GM12801 (cell line): ENCODE data around the gene MTMR2.

Experiments
- TF ChIP-seq, protein P1 (sequence below): IDR thresholded peaks from one replicate; pipeline ENCODE4 v1.5.1; 2011; ENCODE audit warnings: control low read depth; ENCODE audit not compliant: insufficient read length; ENCODE audit errors: extremely low read depth

The MTMR2 gene

DNA sequence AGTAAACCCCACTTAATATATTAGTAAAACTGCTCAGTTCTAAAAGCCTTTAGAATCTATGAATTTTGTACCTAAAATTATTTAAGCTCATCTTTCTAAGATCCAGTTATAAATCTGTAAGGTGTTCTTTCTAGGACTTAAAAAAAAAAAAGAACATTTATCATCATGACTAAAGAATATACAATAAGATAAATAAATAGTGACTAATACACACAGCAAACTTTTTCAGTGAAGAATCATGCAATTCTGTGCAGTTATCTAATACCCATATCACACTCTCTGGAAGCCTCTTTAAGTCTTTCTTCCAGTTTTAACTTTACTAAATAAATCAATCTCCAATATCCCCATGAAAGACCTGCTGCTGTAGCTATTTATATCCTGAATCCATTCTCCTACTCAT, 73.8 kb downstream of the MTMR2 start:
- TF ChIP-seq, protein P1, sequence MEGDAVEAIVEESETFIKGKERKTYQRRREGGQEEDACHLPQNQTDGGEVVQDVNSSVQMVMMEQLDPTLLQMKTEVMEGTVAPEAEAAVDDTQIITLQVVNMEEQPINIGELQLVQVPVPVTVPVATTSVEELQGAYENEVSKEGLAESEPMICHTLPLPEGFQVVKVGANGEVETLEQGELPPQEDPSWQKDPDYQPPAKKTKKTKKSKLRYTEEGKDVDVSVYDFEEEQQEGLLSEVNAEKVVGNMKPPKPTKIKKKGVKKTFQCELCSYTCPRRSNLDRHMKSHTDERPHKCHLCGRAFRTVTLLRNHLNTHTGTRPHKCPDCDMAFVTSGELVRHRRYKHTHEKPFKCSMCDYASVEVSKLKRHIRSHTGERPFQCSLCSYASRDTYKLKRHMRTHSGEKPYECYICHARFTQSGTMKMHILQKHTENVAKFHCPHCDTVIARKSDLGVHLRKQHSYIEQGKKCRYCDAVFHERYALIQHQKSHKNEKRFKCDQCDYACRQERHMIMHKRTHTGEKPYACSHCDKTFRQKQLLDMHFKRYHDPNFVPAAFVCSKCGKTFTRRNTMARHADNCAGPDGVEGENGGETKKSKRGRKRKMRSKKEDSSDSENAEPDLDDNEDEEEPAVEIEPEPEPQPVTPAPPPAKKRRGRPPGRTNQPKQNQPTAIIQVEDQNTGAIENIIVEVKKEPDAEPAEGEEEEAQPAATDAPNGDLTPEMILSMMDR, result no peak

DNA sequence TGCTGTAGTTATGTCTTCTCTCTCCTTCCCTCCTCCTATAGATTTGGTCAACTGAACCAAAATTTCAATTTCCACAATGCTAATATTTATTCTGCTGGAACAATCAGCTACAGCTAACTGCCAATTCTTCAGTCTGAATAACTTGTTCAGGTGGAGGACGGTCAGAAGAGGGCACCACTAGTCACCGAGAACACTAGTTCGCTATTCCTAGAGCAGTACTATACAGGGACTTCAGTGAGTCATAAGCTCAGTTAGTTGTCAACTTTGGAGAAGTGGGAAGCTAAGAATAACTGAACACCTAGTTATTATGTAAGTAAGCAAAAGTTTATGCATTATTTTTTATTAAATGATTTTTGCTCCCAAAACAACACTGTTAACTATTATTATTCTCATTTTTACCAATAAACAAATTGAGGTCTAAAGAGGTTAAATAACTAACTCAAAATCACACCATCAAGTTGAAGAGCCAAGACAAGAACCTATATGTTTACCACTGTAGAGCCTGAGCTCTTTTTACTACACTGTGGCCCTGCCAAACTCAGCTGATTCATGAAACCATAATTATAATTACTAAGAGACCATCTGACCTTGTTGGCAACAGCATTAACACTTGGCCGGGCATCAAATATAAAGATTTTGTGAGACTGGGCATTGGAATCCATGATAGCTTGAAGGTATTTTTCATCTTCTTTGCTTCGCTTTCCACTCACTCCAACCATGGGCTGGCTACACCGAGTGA, 74.7 kb downstream of the MTMR2 start:
- TF ChIP-seq, protein P1, result no peak

DNA sequence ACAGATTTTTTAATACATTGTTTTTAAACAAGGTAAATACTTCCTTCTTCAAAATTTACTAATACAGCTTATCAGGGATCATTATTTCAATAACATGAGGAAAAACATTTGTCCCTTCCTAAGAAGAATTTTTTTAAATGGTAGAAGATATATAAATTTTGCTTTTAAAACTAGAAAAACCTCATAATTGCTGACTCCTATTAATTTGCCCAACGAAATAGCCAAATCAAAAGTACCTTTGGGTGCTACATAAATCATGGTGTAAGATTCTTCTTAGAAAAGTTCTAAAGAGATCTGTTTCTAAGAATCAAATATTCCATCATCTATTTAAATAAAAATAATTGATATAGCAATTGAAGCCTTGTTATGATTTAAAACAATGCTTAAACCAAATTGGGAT, 78.7 kb downstream of the MTMR2 start:
- TF ChIP-seq, protein P1, result no peak

DNA sequence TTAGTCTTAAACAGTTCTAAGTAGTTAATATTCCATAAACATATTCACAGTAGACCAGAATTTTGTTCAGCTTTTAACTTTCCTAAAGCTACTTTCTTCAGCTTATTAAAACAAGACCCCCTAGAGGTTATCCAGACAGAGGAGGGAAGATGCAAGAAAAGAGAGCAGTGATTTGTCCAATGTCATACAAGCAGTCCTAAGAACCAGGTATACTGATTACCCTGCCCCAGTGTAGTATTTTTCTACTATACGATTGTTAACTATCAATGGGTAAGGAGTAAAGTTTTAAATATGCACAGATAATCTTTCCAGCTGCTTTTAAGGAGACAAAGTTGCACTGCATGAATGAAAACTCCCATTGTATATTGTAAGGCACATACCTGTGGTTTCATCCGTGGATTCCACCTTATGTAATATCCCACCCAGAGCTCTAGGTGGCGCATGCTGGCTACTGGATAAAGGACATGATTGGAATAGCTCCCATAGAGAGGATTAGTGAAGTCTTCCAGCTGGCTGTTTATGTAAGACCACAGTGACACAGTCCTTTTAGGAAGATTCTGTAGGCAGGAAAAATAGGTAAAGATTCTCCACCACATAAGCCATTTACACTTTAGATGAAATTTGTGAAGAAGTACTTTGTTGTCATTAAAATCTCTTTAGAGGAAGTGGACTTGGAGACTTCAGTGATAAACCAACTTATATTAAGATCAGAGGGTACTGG, 88.0 kb downstream of the MTMR2 start:
- TF ChIP-seq, protein P1, result no peak

DNA sequence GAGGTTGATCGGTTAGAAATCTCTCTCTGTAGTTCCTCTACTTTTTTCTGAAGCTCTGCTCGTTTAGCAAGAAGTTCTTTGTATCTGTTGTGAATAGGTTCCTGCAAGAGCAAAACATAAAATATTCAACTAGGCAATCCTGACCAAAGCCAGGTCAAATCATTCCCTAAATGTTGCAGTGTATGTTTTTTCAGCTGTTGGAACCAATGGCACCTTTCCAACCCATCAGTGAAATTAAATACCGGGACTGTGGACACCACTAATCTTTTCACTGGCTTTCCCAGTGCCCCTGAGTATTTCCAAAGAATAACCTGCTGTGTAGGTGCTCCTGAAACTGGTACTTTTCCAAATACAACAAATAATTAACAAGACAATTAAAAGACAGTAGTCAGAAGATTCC, 88.6 kb downstream of the MTMR2 start:
- TF ChIP-seq, protein P1, result no peak

DNA sequence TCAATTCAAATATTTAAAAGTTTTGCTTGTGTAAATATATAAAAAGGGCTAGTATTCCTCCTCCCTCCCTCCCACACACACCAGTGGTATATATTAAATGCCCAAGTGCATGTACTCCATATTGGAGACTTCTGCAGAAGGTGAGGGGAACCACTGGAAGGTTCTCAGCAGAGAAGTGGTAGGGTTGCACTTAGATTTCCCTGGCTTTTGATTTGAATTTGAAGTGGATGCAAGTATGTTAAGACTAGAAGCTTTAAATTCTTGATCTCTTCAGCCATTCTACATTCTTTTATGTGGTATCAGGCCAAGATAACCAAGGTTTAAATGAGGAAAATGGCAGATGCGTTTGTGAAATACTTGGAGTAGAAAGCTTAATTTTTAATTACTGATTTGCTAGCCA, 90.5 kb downstream of the MTMR2 start:
- TF ChIP-seq, protein P1, result no peak

DNA sequence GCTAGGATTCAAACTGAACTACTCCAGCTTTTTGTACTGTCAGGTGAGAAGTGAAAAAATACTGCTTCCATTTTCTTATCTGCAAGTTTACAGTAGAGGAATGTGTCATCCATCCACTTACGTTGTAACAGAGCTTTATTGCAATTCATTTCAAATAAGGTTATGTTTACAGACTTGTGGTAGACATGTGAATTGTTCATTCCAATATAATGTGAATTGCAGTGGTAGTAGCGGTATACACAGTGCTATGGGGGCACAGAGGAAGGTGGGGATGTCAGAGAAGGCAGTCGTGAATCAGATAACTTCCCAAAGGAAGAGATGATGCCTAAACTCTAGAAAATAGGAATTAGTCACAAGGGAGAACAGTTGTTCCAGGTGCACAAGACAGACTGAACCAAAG, 91.1 kb downstream of the MTMR2 start:
- TF ChIP-seq, protein P1, result no peak
